Loucy (cell line): Measurements from ENCODE around the gene ALKBH8.

Experiments
- H2AFZ ChIP-seq: fragments of 200-600 bp; sonication (generic); 2 replicates; pipeline ENCODE4 v1.6.0; 2016; ENCODE audit warnings: antibody characterized with exemption, mild to moderate bottlenecking, low read length, moderate library complexity
- H3F3A ChIP-seq: fragments of 200-600 bp; 2 replicates; pipeline ENCODE4 v1.6.0; 2016; ENCODE audit warnings: antibody characterized with exemption, low read depth, mild to moderate bottlenecking
- H3K27me3 ChIP-seq: fragments of 200-600 bp; sonication (generic); 2 replicates; pipeline ENCODE4 v1.6.1; 2014; ENCODE audit warnings: low read length, mild to moderate bottlenecking; ENCODE audit not compliant: insufficient read depth, poor library complexity, severe bottlenecking
- H3K36me3 ChIP-seq: fragments of 200-600 bp; sonication (generic); 2 replicates; pipeline ENCODE4 v1.6.1; 2016; ENCODE audit warnings: low read length; ENCODE audit not compliant: insufficient read depth
- H3K4me1 ChIP-seq: fragments of 200-600 bp; sonication (generic); 2 replicates; pipeline ENCODE4 v1.5.1; 2014; ENCODE audit warnings: low read length, mild to moderate bottlenecking; ENCODE audit not compliant: insufficient read depth, poor library complexity, severe bottlenecking
- H3K4me2 ChIP-seq: fragments of 200-600 bp; sonication (generic); 2 replicates; pipeline ENCODE4 v1.6.0; 2014; ENCODE audit warnings: antibody characterized with exemption, low read length, low read depth, mild to moderate bottlenecking; ENCODE audit not compliant: poor library complexity, severe bottlenecking
- H3K4me3 ChIP-seq: fragments of 200-600 bp; sonication (generic); 2 replicates; pipeline ENCODE4 v1.5.1; 2014; ENCODE audit warnings: low read length, mild to moderate bottlenecking, mixed read lengths; ENCODE audit not compliant: poor library complexity, severe bottlenecking
- H3K79me2 ChIP-seq: fragments of 200-600 bp; sonication (generic); 2 replicates; pipeline ENCODE4 v1.6.1; 2014; ENCODE audit warnings: low read length; ENCODE audit not compliant: insufficient read depth
- H3K9ac ChIP-seq: fragments of 200-600 bp; sonication (generic); 2 replicates; pipeline ENCODE4 v1.6.0; 2014; ENCODE audit warnings: mild to moderate bottlenecking, low read depth, low read length, moderate library complexity; ENCODE audit not compliant: poor library complexity, severe bottlenecking
- H3K9me2 ChIP-seq: fragments of 200-600 bp; sonication (generic); replicated peaks from 2 replicates; pipeline ENCODE4 v1.6.1; 2016; ENCODE audit warnings: low read depth, low read length, mixed read lengths
- H3K9me3 ChIP-seq: fragments of 200-600 bp; sonication (generic); 2 replicates; pipeline ENCODE4 v1.6.1; 2014; ENCODE audit warnings: mild to moderate bottlenecking, antibody characterized with exemption, low read length, low read depth; ENCODE audit not compliant: insufficient read depth
- H4K20me1 ChIP-seq: fragments of 200-600 bp; sonication (generic); 2 replicates; pipeline ENCODE4 v1.6.0; 2014; ENCODE audit warnings: antibody characterized with exemption, low read length, mild to moderate bottlenecking; ENCODE audit not compliant: insufficient read depth, poor library complexity, severe bottlenecking
- EZH2phosphoT487 ChIP-seq: fragments of 200-600 bp; IDR thresholded peaks from 2 replicates; pipeline ENCODE4 v1.6.1; 2018; ENCODE audit warnings: antibody characterized with exemption, mild to moderate bottlenecking, moderate library complexity, borderline replicate concordance
- TF ChIP-seq, protein P1 (sequence below): fragments of 200-600 bp; sonication (generic); conservative IDR thresholded peaks from 2 replicates; pipeline ENCODE4 v1.5.1; 2014; ENCODE audit warnings: mild to moderate bottlenecking, antibody characterized with exemption, low read length

ALKBH8 gene

DNA sequence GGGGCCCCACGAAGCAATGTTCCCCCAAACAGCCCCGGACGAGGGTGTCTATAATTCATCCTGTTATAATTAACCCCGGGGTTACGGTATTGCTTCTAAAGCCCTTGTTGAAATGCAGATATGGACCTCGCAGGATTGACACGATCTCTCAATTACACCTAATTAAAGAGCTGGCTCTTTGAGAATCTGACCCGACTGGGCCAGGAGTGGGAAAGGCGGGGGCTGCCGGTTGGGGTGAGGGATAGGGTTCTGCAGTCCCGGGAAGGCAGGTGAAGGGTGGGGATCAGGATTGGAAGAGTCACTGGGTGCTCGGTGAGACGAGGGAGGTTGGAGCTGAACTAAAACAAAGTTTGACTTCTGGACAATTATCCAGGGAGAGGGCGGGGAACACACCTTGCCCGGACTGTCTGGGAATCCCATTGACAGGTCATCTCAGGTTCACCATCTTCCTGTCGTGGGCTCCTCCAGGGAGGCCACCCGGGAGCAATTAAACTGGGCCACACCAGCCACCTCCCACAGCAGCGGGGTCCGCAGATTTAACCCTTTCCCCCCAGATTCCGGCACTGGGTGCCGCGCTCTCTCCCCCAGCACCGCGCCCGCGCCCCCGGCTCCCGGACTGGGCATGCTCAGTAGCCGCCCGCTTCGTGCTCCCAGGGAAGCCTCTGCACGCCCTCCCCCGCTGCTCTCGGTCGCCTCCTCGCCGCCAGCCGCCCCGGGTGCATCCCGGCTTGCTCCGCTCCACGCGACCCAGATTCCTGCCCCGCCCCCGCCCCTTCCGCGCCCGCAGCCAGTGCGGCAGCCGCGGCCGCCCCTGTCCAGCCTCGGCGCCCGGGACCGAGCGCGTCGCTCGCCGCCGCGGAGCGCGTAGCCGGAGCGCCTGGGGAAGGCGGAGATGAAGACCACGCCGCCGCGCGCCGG, 25.2 kb upstream of the ALKBH8 start, which contains the start of gene ELMOD1:
TSS of gene ELMOD1 (plus strand) at position 688 of the 918 bp plus-strand sequence. CDS start 27,043 bp downstream, outside the sequence.
- H3K79me2 ChIP-seq = no peaks in the 10 kb centered on the region
- no peak within 1 kb of the TSS for H2AFZ ChIP-seq
- H3K36me3 ChIP-seq = no peaks in the 10 kb centered on the region
- no peaks in the 10 kb centered on the region for H3F3A ChIP-seq
- TF ChIP-seq EZH2phosphoT487 = no peak
- TF ChIP-seq, protein P1, sequence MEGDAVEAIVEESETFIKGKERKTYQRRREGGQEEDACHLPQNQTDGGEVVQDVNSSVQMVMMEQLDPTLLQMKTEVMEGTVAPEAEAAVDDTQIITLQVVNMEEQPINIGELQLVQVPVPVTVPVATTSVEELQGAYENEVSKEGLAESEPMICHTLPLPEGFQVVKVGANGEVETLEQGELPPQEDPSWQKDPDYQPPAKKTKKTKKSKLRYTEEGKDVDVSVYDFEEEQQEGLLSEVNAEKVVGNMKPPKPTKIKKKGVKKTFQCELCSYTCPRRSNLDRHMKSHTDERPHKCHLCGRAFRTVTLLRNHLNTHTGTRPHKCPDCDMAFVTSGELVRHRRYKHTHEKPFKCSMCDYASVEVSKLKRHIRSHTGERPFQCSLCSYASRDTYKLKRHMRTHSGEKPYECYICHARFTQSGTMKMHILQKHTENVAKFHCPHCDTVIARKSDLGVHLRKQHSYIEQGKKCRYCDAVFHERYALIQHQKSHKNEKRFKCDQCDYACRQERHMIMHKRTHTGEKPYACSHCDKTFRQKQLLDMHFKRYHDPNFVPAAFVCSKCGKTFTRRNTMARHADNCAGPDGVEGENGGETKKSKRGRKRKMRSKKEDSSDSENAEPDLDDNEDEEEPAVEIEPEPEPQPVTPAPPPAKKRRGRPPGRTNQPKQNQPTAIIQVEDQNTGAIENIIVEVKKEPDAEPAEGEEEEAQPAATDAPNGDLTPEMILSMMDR = no peak
- no peak within 1 kb of the TSS for H3K4me3 ChIP-seq
- no peaks in the 10 kb centered on the region for H3K27me3 ChIP-seq
- H4K20me1 ChIP-seq = no peaks in the 10 kb centered on the region
- no peaks in the 10 kb centered on the region for H3K9me3 ChIP-seq
- no peaks in the 10 kb centered on the region for H3K4me1 ChIP-seq
- no peak within 1 kb of the TSS for H3K9ac ChIP-seq
- no peaks in the 10 kb centered on the region for H3K9me2 ChIP-seq
- no peak within 1 kb of the TSS for H3K4me2 ChIP-seq

DNA sequence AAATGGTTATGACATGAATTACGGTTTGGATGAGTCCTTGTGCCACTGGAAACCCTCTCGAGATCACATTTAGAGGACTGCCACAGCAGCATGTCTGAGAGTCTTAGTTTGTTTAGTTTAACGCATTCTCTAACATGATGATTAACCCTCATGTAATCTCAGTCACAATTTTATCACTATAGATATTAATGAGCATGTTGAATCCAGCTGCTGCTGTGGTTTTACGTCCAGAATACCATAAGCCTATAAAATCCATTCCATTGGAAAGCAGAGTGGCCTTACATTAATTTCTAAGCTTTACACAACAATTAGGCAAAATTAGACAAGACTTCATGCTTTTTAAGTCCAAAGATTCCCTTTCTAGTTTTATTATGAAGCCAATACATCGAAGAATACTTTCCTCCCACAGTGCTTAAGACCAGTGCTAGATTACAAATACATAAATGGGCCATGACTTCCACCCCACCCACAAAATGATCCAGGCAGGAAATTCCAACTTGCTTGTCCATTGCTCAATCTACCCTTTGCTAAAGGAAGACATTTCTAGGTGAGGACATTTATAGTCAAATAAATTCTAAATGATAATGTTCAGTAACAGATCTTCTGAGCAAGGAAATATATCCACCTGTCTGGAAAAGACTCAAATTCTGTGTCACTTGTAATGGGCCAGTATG, 21.9 kb upstream of the ALKBH8 start:
- TF ChIP-seq, protein P1 = no peak
- TF ChIP-seq EZH2phosphoT487 = no peak
- Histone ChIP-seq H3K36me3 (no peaks in the 10 kb centered on the region), H3K9me3 (no peaks in the 10 kb centered on the region), H4K20me1 (no peaks in the 10 kb centered on the region), H3K4me1 (no peaks in the 10 kb centered on the region), H3F3A (no peaks in the 10 kb centered on the region), H2AFZ (no peak overlapping the region), H3K9me2 (no peaks in the 10 kb centered on the region), H3K79me2 (no peaks in the 10 kb centered on the region), H3K4me3 (no peak overlapping the region), H3K27me3 (no peaks in the 10 kb centered on the region), H3K9ac (no peak overlapping the region), H3K4me2 (no peak overlapping the region)

DNA sequence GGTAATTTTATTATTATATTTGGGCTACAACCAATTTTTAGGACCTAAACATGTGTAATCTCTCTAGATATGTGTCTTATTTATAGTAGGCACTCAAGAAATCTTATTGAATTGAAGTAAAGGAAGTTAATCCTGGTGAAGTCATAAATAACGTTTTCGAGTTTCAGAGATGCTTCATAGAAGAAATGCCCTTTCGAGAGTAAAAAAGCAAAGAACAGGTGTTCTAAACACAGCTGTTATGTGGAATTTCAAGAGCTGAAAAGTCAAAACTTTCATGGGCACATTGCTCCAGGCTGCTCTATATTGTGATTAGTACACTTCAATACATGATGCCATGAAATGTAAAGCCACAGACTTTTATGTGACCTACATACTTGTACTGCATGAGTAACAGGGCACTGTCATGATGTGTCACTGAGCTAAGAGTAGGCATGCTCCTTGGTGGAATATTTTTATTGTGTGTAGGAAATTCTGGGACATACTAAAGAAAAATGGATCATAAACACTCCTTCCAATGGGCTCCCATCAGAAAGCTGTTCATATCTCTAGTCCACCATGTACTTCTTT, 18.2 kb upstream of the ALKBH8 start:
- no peaks in the 10 kb centered on the region for H3K4me1 ChIP-seq
- no peak overlapping the region for H2AFZ ChIP-seq
- no peaks in the 10 kb centered on the region for H3K79me2 ChIP-seq
- no peaks in the 10 kb centered on the region for H3F3A ChIP-seq
- H3K9ac ChIP-seq = no peak overlapping the region
- H3K4me2 ChIP-seq = no peak overlapping the region
- H3K27me3 ChIP-seq = no peaks in the 10 kb centered on the region
- H3K36me3 ChIP-seq = no peaks in the 10 kb centered on the region
- H3K9me3 ChIP-seq = no peaks in the 10 kb centered on the region
- no peaks in the 10 kb centered on the region for H4K20me1 ChIP-seq
- TF ChIP-seq, protein P1 = no peak
- TF ChIP-seq EZH2phosphoT487 = no peak
- H3K9me2 ChIP-seq = no peaks in the 10 kb centered on the region
- H3K4me3 ChIP-seq = no peak overlapping the region
